Naive B cell (primary cell): ENCODE data around the gene SESN3. TPM values are rescaled to one million over a fixed set of nuclear protein-coding genes. Genes with fewer than 3 reads are reported as not detected.
A peak's percentile ranks its signal among the peaks of the same experiment; 100 is the strongest.
"Not testable (repeated sequence)": the region's sequence is repeated elsewhere in the genome, so short reads cannot be mapped to it uniquely, and the experiment has no call there.

ENCODE experiments used
- ATAC-seq, 2 donors: fragments of 150-1000 bp; cut with Tn5 transposase; 2 replicates each; pipeline ENCODE4 v1.10.0; 2021; ENCODE audit warnings: low read depth in 2 of 2, mild to moderate bottlenecking in 2 of 2, moderate library complexity in 2 of 2
- DNase-seq: peaks from one replicate; pipeline ENCODE4 v3.0.0; 2022
- H3K27ac Mint-ChIP-seq, 6 donors: one replicate each; pipeline ENCODE4 v1.8.0; 2020 to 2022; ENCODE audit warnings: mild to moderate bottlenecking in 6 of 6, mixed read lengths in 6 of 6, moderate library complexity in 5 of 6, inconsistent platforms in 2 of 6
- H3K27me3 Mint-ChIP-seq, 3 donors: one replicate each; pipeline ENCODE4 v1.8.0; 2021 to 2022; ENCODE audit warnings: mixed read lengths in 3 of 3, mild to moderate bottlenecking in 1 of 3
- H3K36me3 Mint-ChIP-seq, 2 donors: one replicate each; pipeline ENCODE4 v1.8.0; 2020 to 2022; ENCODE audit warnings: mixed read lengths in 2 of 2, inconsistent platforms in 1 of 2, mild to moderate bottlenecking in 1 of 2
- H3K4me1 Mint-ChIP-seq, 3 donors: one replicate each; pipeline ENCODE4 v1.8.0; 2020 to 2022; ENCODE audit warnings: mixed read lengths in 3 of 3, inconsistent platforms in 1 of 3, mild to moderate bottlenecking in 1 of 3, moderate library complexity in 1 of 3
- H3K4me3 Mint-ChIP-seq, 8 donors: one replicate each; pipeline ENCODE4 v1.8.0; 2020 to 2022; ENCODE audit warnings: mild to moderate bottlenecking in 8 of 8, mixed read lengths in 8 of 8, moderate library complexity in 8 of 8, inconsistent platforms in 2 of 8
- H3K9me3 Mint-ChIP-seq, 7 donors: one replicate each; pipeline ENCODE4 v1.8.0; 2020 to 2022; ENCODE audit warnings: mixed read lengths in 7 of 7, mild to moderate bottlenecking in 5 of 7, inconsistent platforms in 2 of 7, moderate library complexity in 1 of 7
- polyA plus RNA-seq, 6 donors: library from polyadenylated mRNA; unstranded; fragments of 300-500 nt; fragmentation: Illumina TruSeq; gene quantifications; one replicate each; pipeline ENCODE4 v1.2.3, GENCODE V29; 2021; ENCODE audit warnings: low read depth in 6 of 6

Gene SESN3
- polyA plus RNA-seq, 6 donors from 2014 or later, result 2.1 to 3.4 (median 2.6) TPM

DNA sequence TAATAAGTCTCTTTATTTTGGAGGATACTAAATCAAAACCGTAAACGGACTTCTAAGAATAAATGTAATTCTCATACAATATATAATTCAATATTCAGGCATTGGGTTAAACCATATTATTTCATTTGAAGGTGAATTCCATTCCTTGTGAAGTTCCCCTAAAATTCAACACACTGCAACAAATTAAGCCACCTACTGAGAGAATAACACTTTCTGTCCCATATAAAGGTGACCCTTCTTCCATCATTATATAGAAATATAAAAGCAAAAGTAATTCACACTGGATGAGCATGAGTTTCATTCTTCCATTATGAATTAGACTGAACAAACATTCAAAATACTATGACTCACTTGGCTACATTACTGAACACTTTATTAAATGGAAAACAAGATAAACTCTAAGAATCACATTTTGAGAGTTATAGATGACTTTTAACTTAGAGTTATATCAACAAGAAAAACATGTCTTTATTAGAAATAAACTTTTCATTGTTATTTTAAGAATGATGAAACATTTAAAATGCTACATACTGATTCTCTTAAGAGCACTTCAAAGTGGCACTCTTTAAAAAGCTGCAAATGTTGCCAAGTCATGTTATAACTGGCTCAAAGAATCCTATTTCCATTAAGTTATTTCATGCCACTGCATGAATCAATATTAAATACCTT is 2.8 kb downstream of the SESN3 start:
- Mint-ChIP-seq H3K27ac (peak overlapping the region in 1 of 6 donors; percentile 19), H3K9me3 (peaks cover 0 to 3% (median 0%) of the 10 kb centered on the region in 7 donors), H3K36me3 (peaks cover 0 to 22% of the 10 kb centered on the region in 2 donors), H3K27me3 (no peaks in the 10 kb centered on the region), H3K4me3 (peak overlapping the region in 5 of 8 donors; percentile 9 to 99 (median 47)), H3K4me1 (peaks cover 26 to 65% (median 30%) of the 10 kb centered on the region in 3 donors)
- no peak for DNase-seq
- no peak for ATAC-seq

DNA sequence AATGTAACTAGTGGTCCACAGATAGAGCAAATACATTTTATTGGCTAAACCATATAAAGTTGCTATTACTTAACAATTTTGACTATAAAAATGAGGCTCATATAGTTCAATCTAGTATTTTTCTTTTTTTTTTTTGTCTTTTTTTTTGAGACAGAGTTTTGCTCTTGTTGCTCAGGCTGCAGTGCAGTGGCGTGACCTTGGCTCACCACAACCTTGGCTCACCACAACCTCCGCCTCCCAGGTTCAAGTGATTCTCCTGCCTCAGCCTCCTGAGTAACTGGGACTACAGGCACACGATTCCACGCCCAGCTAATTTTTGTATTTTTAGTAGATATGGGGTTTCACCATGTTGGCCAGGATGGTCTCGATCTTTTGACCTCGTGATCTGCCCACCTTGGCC is 3.9 kb downstream of the SESN3 start:
- DNase-seq, H3K9me3 Mint-ChIP-seq, ATAC-seq, H3K27me3 Mint-ChIP-seq: not testable (repeated sequence)
- Mint-ChIP-seq H3K4me3 (peak overlapping the region in 2 of 8 donors; percentile 44 to 70), H3K36me3 (peaks cover 0 to 22% of the 10 kb centered on the region in 2 donors), H3K27ac (peak overlapping the region in 2 of 6 donors; percentile 57 to 89), H3K4me1 (peaks cover 25 to 61% (median 31%) of the 10 kb centered on the region in 3 donors)

DNA sequence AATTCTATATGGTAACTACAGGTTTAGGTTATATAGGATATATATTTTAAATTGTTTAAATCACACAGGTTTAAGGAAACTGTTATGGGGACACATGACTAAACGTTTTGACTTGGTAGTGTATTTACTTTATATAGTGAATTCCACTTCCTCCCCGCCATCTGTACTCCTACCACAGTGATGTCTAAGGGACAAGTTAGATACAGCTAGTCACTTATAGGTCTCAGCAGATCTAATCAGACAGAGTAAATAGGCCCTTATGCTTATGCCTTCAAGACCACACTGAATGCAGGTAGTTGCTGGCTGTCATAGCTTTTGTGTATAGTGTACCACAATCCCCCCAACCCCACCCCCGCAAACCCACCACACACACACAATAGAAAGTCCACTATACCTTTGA is 8.2 kb downstream of the SESN3 start:
- H3K27me3 Mint-ChIP-seq, result no peaks in the 10 kb centered on the region
- H3K4me3 Mint-ChIP-seq, result peak overlapping the region in 1 of 8 donors; percentile 16
- peaks cover 8 to 25% of the 10 kb centered on the region in 2 donors for H3K36me3 Mint-ChIP-seq

DNA sequence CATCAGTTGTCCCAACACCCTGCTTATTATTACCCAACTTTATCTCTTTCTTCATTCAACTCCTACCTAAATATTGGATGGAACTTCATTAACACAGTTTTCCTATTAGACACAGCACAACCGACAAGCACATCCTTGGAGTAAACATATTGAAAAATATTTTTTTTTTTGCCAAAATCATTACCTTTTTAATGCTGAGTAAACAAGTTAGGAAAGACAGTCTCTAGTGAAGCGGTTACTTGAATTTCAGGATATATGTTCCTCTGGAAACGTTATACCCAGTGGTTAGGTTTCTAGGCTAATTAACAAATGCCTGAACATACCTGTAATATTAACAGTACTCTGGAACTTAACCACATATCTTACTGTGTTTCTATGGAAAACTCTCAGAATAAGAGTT is 11.4 kb downstream of the SESN3 start:
- H3K27ac Mint-ChIP-seq, result peak overlapping the region in 2 of 6 donors; percentile 0 to 41
- no peaks in the 10 kb centered on the region for H3K27me3 Mint-ChIP-seq
- H3K36me3 Mint-ChIP-seq, result peaks cover 8 to 9% of the 10 kb centered on the region in 2 donors
- peaks cover 0 to 2% (median 0%) of the 10 kb centered on the region in 7 donors for H3K9me3 Mint-ChIP-seq
- ATAC-seq (no peak), DNase-seq (no peak)
- H3K4me3 Mint-ChIP-seq, result no peak overlapping the region
- H3K4me1 Mint-ChIP-seq, result peaks cover 23 to 34% (median 26%) of the 10 kb centered on the region in 3 donors

More for the DNA sequence above, 8.2 kb downstream of the SESN3 start:
- Mint-ChIP-seq H3K4me1 (peaks cover 23 to 46% (median 29%) of the 10 kb centered on the region in 3 donors), H3K9me3 (peaks cover 0 to 3% (median 0%) of the 10 kb centered on the region in 7 donors), H3K27ac (peak overlapping the region in 4 of 6 donors; percentile 2 to 61 (median 34))
- DNase-seq (no peak), ATAC-seq (peak; percentile 61 to 67)

DNA sequence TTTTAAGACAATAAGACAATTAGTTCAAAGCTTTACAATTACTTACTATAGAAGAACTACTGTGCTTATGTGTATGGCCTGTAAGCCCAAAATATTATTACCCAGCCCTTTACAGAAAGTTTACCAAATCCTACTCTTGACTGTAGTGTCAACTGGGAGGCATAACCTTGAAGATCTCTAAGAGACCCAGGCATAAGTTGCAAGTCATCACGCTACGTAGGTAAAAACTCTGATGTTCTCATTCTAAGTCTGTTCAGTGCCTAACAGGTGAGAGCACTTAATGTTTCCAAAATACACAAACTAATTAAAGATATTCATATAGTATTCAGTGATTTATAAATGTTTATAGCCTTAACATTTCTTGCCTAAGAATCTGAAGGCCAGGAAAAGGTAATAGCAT is 12.9 kb downstream of the SESN3 start:
- ATAC-seq, result no peak
- peak overlapping the region in 2 of 6 donors; percentile 5 to 42 for H3K27ac Mint-ChIP-seq

DNA sequence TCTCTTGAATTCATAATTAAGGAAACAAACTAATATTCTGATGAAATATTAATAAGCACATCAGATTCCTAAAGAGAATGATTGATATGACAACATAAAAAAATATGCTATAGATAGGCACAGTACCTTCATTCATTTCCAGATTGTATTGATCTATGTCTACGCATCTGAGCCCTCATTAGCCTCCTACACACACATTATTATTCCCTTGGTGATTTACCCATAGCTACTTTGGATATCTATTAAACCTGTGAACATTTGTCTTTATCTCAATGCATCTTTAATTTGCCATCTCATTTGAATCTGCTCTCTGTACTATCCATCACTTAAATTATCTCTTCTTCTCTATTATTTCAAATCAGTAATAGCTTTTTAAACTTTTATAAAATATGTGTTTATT is 18.4 kb downstream of the SESN3 start:
- Mint-ChIP-seq H3K27ac (peak overlapping the region in 2 of 6 donors; percentile 68 to 69), H3K9me3 (peaks cover 0 to 13% (median 5%) of the 10 kb centered on the region in 7 donors), H3K4me1 (peaks cover 25 to 49% (median 43%) of the 10 kb centered on the region in 3 donors), H3K36me3 (peaks cover 5 to 7% of the 10 kb centered on the region in 2 donors), H3K4me3 (no peak overlapping the region), H3K27me3 (no peaks in the 10 kb centered on the region)
- DNase-seq (no peak), ATAC-seq (no peak)

More for the DNA sequence above, 12.9 kb downstream of the SESN3 start:
- H3K4me3 Mint-ChIP-seq, result no peak overlapping the region
- no peak for DNase-seq
- peaks cover 0 to 2% (median 0%) of the 10 kb centered on the region in 7 donors for H3K9me3 Mint-ChIP-seq
- peaks cover 30 to 33% (median 31%) of the 10 kb centered on the region in 3 donors for H3K4me1 Mint-ChIP-seq
- H3K27me3 Mint-ChIP-seq, result no peaks in the 10 kb centered on the region
- peaks cover 4 to 8% of the 10 kb centered on the region in 2 donors for H3K36me3 Mint-ChIP-seq

DNA sequence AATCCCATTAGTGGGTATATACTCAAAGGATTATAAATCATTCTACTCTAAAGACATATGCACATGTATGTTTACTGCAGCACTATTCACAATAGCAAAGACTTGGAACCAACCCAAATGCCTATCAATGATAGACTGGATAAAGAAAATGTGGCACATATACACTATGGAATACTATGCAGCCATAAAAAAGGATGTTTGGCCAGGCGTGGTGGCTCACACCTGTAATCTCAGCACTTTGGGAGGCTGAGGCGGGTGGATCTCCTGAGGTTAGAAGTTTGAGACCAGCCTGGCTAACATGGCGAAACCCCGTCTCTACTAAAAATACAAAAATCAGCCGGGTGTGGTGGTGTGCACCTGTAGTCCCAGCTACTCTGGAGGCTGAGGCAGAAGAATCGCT is 21.5 kb downstream of the SESN3 start:
- ATAC-seq, H3K36me3 Mint-ChIP-seq, H3K27me3 Mint-ChIP-seq, H3K4me3 Mint-ChIP-seq, DNase-seq: not testable (repeated sequence)
- Mint-ChIP-seq H3K4me1 (peaks cover 33 to 60% (median 57%) of the 10 kb centered on the region in 3 donors), H3K9me3 (peaks cover 3 to 13% (median 5%) of the 10 kb centered on the region in 7 donors), H3K27ac (peak overlapping the region in 2 of 6 donors; percentile 7 to 63)

DNA sequence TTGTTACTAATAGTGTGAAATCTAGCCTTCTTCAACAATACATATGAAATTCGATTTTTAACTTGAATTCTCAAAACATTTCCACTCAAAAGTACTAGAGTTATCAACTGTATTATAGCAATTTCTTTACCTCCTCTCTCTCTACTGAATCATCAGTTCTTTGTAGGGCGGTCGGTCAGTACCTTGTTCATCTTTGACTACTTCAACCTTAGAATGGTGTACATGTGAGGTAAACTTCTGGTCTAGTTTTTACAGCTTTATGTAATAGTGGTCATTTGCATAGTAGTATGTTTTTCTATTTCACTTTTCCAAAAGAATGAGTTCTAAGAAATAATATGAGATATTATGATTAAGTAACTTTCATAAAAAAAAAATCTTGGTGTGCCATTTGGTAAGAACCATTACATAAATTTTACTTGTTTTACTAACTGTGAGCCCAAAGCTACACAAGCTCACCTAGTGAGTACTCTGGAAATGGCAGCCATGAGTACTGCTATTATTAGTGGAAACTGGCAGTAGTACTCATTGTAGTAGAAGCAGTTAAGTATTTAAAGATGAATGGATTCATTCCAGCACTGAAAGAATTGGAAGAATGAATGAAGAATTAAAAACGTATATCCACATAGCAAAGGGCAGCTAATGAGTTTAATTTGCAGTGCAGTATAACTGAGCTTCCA is 30.1 kb downstream of the SESN3 start:
- DNase-seq (no peak), ATAC-seq (no peak)
- no peaks in the 10 kb centered on the region for H3K27me3 Mint-ChIP-seq
- no peak overlapping the region for H3K27ac Mint-ChIP-seq
- H3K36me3 Mint-ChIP-seq, result peaks cover 0 to 4% of the 10 kb centered on the region in 2 donors
- H3K4me1 Mint-ChIP-seq, result peaks cover 39 to 61% (median 40%) of the 10 kb centered on the region in 3 donors
- H3K4me3 Mint-ChIP-seq, result no peak overlapping the region
- H3K9me3 Mint-ChIP-seq, result peaks cover 0 to 4% (median 0%) of the 10 kb centered on the region in 7 donors

DNA sequence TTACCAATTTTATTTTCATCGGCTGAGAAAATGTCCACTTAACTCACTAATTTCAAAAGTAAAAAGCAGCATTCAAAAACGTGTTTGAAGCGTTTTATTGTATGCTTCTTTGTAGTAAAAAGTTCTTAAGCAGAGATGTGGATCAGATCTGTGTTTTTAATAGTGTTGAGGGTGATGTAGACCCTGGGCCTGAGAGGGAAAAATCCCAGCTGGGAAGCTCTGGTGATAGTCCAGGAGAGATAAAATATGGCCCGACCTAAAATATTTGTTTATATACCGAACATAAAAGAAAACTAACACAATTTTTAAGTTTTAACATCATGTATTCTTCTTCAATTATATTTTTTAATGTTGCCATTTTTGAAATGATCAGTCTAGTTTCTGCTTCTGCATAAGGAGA is 35.2 kb downstream of the SESN3 start:
- Mint-ChIP-seq H3K4me1 (peaks cover 23 to 32% (median 27%) of the 10 kb centered on the region in 3 donors), H3K36me3 (peaks cover 7 to 11% of the 10 kb centered on the region in 2 donors), H3K27ac (peak overlapping the region in 4 of 6 donors; percentile 12 to 69 (median 17)), H3K27me3 (no peaks in the 10 kb centered on the region), H3K4me3 (no peak overlapping the region), H3K9me3 (no peaks in the 10 kb centered on the region)
- ATAC-seq (no peak), DNase-seq (no peak)

DNA sequence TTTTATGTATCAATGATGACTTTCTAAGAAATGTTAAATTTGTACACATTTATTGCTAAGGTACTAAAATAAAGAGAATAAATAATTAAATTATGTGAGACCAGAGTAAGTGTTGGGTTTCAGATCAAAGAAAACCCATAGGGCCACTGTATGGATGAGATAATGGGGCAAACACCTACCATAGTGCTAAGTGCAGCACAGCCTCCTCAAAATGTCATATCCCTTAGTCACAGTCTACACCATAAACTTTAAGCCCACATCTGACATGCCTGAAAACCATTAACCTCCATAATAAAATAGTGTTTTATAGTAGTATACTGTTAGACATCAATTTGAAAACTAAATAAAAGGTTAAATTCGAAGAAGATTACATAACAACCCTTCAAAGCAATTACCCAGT is 37.5 kb downstream of the SESN3 start:
- H3K27me3 Mint-ChIP-seq, result no peaks in the 10 kb centered on the region
- peak overlapping the region in 3 of 6 donors; percentile 39 to 84 (median 75) for H3K27ac Mint-ChIP-seq
- no peak overlapping the region for H3K4me3 Mint-ChIP-seq
- no peaks in the 10 kb centered on the region for H3K9me3 Mint-ChIP-seq
- no peak for ATAC-seq
- DNase-seq, result no peak
- peaks cover 23 to 30% (median 28%) of the 10 kb centered on the region in 3 donors for H3K4me1 Mint-ChIP-seq
- peaks cover 20 to 29% of the 10 kb centered on the region in 2 donors for H3K36me3 Mint-ChIP-seq

DNA sequence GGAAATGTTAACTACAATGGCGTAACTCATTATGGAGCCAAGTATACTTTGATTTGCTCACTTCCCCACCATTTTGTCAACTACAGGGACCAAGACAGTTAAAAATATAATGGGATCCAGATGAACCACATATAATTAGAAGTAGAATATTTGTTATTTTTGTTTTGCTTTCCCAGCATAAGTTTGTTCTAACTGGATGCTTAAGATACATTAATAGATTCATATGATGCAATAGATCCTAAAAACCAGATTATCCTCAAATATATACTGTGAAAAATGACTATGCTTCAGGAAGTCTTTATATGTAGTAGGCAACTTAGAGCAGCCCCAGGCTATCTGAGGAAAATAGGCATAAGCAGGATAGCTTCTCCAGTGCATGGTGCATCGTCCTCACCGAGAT is 38.3 kb downstream of the SESN3 start:
- no peaks in the 10 kb centered on the region for H3K9me3 Mint-ChIP-seq
- ATAC-seq (no peak), DNase-seq (no peak)
- peaks cover 24 to 31% (median 24%) of the 10 kb centered on the region in 3 donors for H3K4me1 Mint-ChIP-seq
- H3K27ac Mint-ChIP-seq, result peak overlapping the region in 2 of 6 donors; percentile 4 to 39
- no peak overlapping the region for H3K4me3 Mint-ChIP-seq
- H3K36me3 Mint-ChIP-seq, result peaks cover 28 to 32% of the 10 kb centered on the region in 2 donors
- no peaks in the 10 kb centered on the region for H3K27me3 Mint-ChIP-seq

DNA sequence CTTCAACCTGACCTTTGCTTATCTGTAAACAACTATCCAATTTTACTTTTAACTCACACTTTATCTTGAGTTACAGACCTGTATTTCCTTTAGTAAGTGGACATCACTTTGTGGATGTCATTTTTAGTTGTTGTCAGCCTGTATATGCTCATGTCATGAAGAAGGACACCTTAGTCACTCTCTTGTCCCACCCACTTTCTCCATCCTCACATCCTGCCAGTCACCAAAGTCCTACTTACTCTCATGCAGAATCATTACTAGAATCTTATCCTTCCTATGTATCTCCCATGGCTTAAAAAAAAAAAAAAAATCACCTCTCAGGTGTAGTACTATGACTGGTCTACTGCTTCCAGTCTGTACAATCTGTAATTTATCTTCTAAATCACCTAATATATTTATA is 43.3 kb downstream of the SESN3 start:
- ATAC-seq (no peak), DNase-seq (no peak)
- Mint-ChIP-seq H3K27me3 (no peaks in the 10 kb centered on the region), H3K4me1 (peaks cover 2 to 21% (median 20%) of the 10 kb centered on the region in 3 donors), H3K4me3 (no peak overlapping the region), H3K27ac (peak overlapping the region in 2 of 6 donors; percentile 43 to 65), H3K9me3 (no peaks in the 10 kb centered on the region), H3K36me3 (peaks cover 38 to 50% of the 10 kb centered on the region in 2 donors)

DNA sequence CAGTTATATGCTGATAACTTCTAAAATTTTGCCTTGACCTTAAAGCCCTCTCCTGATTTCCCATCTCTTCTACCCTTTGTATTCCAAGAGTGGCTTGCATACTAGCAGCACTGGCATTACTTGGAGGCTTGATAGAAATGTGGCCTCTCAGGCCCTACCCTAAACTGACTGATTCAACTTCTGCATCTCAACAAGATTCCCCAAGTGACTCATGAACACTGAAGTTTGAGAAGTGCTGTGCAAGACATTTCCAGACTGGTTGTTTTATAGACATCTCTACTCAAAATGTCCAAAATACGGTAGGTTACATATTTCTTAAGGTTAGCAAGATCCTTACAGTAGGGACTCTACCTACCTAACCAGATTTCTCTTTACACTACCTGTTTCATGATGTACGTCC is 48.6 kb downstream of the SESN3 start:
- Mint-ChIP-seq H3K4me1 (peaks cover 2 to 9% (median 3%) of the 10 kb centered on the region in 3 donors), H3K4me3 (no peak overlapping the region), H3K27ac (peak overlapping the region in 2 of 6 donors; percentile 57 to 92), H3K27me3 (no peaks in the 10 kb centered on the region), H3K36me3 (peaks cover 23 to 25% of the 10 kb centered on the region in 2 donors), H3K9me3 (no peaks in the 10 kb centered on the region)
- no peak for ATAC-seq
- DNase-seq, result no peak
